HG02885 (cell line): Measurements from ENCODE around the gene SLC45A2.
A peak's percentile ranks its signal among the peaks of the same experiment; 100 is the strongest.
"Not testable (repeated sequence)": the region's sequence is repeated elsewhere in the genome, so short reads cannot be mapped to it uniquely, and the experiment has no call there.

Experiments used
- ATAC-seq: cut with Tn5 transposase; IDR thresholded peaks from one replicate; pipeline ENCODE4 v1.9.1; 2021; ENCODE audit warnings: mild to moderate bottlenecking; ENCODE audit not compliant: unreplicated experiment, poor library complexity

The SLC45A2 gene, protein sequence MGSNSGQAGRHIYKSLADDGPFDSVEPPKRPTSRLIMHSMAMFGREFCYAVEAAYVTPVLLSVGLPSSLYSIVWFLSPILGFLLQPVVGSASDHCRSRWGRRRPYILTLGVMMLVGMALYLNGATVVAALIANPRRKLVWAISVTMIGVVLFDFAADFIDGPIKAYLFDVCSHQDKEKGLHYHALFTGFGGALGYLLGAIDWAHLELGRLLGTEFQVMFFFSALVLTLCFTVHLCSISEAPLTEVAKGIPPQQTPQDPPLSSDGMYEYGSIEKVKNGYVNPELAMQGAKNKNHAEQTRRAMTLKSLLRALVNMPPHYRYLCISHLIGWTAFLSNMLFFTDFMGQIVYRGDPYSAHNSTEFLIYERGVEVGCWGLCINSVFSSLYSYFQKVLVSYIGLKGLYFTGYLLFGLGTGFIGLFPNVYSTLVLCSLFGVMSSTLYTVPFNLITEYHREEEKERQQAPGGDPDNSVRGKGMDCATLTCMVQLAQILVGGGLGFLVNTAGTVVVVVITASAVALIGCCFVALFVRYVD

DNA sequence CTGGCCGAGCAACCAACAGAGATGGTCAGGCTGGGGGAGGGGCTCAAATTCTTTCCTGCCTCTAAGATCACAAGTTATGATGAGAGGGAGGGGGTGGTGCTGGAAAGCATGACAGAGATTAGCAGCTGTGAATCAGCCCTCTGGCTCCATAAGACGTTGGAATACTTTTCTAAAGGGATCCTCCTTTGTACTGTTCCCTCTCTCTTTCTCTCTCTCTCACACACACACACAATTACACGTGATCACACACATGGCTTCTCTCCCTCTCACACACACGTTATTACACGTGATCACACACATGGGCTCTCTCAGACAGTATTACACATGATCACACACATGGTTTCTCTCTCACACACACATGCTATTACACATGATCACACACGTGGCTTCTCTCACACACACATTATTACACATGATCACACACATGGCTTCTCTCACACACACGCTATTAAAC is at the start of gene SLC45A2:
Gene SLC45A2, minus strand, starts transcription at position 23 of the 454 bp plus-strand sequence. CDS start 110 bp downstream, outside the sequence.
- ATAC-seq, result no peak

DNA sequence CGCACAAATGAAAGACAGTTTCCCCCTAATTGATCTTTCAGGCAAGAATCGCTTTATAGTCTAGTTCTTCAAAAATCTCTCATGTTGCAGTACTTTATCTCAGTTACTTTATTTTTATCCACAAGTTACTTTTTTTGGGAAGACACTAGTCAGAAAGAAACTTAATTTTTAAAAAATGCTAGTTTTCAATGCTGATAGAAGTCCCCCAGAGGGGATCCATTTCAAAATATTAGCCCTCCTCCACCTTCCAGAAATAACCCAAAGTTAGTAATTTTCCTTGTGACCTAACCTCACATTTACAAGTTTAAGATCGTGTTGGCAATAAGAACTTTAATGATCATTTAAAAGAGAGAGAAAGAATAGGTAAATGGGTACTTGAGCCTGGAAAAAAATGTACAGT is 47.5 kb upstream of the SLC45A2 start:
- no peak for ATAC-seq

DNA sequence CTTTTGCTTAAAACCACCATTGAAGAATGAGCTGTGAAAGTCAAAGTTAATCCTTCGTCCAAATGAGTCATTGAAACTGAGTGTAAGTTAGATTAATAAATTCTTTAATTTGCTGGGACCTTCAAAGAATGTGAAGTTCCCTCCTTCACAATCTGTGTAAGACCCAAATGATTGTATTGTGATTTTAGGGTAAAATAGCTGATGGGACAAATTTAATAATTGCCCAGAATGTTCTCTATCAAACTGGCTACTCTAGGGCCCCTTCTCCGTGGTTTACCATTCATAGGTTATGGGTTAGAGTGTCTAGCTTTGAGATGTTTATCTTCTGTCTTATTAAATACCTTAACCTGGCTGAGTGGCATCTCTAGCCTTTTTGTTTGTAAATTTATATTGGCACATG is 46.6 kb upstream of the SLC45A2 start:
- no peak for ATAC-seq

DNA sequence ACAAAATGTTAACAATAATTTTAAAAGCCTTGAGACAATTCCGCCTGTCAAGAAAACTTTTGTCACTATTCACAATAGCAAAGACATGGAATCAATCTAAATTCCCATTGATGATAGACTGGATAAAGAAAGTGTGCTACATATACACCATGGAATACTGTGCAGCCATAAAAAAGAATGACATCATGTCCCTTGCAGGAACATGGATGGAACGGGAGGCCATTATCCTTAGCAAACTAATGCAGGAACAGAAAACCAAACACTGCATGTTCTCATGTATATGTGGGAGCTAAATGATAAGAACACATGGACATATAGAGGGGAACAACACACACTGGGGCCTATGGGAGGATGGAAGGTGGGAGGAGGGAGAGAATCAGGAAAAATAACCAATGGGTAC is 46.1 kb upstream of the SLC45A2 start:
- not testable (repeated sequence) for ATAC-seq

DNA sequence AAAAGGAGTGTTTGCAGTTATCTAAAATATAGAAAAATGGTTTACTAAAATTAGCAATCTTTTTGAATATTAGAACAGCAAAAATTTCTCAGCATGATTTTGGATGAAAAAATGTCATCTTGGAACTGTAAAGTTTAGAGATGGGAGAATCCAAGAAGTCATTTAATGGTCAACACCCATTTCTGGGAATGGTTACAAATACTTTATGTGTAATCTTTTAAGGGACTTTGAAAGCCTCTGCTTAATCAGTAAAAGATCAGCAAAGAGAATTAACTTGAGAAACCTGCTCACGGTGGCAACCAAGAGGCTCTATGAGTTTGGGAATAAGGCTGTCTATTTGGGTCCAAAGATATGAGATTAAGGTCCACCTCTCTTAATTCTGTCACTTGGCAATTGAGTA is 45.6 kb upstream of the SLC45A2 start:
- ATAC-seq, result no peak

DNA sequence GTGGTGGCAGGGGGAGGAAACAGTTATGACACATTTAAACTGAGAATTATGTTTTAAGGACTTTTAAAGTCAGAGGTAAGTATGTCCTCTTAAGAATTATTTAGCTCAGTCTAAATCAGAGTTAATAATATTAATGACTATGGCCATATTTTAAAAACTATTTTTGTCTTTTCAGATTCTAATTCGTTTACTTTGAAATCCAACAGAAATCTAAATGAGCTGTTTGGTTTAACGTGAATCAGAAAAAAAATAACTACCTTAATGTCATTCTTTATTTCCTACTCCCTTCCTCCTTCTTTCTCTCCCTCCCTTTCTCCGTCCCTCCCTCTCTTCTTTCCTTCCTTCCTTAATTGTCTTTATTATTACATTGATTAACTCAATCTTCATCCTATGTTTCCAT is 43.9 kb upstream of the SLC45A2 start:
- ATAC-seq, result no peak

DNA sequence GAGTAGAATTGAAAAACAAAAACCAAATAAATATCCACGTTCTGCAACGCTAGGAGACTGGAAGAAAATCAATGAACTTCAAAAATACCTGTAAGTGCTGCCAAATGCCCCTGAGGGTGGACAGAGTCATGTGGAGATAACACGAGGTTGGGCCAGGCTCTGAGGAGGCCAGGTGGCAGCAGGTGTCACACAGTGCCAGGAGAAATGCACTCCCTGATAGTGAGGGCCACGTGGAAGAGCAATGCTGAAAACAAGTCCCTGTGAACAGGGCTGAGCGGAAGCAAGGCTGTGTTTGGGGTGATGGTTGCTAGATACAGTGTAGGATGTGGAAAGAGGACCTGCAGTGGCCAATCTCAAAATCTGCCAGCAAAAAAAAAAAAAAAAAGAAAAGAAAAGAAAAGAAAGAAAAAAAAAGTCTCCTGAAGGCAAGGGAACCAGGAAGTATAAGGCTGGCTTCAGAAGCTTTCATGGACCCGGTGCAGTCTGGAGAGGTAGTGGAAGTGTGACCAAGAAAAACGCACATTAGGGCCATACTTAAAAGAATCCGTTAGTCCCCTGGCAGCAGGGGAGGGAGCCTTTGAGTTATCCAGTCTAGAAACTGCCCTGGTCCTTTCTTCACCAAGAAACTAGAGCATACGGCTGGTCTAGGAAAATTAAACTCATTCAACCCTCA is 41.7 kb upstream of the SLC45A2 start:
- no peak for ATAC-seq

DNA sequence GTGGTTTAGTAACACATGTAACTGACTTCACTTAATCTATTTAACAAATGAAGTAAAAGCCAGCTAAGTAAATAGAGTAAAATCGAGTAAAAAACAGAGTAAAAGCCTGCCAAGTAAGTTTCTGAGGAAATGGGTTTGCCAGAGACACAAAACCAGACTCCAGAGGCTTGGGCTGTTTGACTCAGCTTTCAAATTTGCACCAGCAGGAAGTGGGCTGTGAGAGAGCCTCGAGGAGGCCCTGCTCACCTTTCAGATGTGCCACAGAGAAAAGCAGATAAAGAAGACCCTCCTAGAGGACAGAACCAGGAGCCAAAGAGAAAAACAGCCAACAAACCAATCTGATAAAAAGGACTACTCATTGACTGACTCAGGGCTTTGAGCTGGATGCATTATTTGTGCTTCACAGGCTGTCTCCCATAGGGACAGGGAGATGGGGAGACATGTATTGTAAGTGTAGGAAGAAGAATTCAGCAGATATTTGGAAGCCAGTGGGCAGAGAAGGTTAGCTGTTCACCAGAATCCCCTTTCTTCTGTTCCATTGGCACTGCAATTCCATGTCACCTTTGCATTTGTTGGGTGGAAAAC is 37.7 kb upstream of the SLC45A2 start:
- ATAC-seq, result peak; percentile 96

DNA sequence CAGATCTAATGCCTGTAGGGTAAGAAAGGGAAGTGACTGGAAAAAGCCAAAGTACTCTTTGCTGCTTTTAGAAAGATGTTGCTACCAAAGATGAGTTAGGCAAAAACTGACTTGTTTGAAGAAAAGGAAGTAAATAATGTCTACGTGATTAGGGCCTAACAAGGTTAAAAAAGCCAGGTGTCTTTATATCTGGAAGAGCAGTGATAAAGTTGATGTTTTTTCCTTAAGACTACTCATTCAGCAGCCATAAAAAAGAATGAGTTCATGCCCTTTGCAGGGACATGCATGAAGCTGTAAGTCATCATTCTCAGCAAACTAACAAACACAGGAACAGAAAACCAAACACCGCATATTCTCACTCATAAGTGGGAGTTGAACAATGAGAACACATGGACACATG is 36.8 kb upstream of the SLC45A2 start:
- no peak for ATAC-seq

DNA sequence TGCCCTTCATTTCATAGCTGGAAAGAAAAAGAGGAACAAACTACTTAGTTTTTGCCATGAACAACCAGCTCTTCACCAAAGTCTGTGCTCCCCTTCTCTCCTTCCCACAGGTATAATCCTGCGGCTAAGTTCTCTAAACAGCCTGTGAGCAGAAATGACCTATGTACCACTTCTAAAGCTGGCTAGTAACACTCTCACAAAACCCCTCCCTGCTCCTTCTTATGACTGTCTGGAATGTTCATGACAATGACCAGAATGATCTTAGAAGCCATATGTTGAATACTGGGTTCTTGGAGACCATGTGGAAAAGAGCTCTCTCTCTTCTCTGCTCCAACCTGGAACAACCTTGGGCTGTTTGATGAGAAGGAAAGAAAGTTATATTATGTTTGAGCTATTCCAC is 36.2 kb upstream of the SLC45A2 start:
- ATAC-seq, result no peak

DNA sequence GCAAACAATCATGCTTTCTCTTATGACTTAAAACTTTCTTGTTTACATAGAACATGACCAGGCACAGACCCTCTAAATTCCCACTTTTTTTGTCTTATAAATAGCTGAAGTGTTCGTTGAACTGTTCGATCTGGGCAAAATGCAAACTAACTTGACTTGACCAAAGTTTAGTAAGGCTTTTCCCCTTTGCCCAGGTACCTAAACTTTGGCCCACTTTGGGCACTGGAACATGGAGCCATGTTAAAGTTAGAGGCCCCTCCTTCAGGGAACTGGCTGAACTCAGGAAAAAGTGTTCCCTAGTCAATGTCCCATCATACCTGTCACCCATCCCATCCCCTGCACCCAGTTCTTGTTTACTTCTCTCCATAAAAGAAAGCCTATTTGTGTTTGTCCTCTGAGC is 32.8 kb upstream of the SLC45A2 start:
- no peak for ATAC-seq

DNA sequence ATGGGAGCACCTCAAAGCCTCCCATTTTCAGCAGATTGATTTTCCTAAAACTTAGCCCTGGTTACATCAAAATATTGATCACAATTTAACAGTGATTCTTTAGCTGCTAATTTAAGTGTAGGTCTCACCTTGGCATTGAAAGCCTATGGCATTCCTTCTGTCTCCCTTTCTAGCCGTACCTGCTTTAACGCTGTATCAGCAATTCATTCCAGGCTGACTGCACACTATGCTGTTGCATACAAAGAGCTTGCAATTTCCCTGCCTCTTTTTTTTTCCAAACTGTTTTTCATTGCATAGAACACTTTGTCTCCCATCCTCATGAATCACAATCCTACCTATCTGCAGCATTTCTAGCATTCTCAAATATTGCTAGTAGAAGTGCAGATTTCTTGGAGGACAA is 32.3 kb upstream of the SLC45A2 start:
- no peak for ATAC-seq

DNA sequence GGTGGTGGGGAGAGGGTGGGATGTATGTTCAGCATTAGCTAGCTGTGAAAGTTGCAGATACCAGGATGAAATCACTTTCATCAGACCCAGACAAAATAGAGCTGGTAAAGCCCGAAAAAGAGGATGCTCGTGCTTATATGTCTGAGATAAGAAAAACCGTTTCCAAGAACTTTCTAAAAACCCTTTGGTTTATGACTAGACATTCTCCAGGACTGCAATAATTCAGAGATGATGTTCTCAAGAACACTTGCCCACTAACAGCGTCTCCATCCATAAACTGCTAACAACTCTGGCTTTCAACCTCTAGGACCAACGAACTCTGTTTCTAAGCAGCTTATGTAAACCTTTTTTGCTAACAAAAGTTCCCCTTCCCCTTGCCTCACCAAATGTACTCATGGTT is 31.7 kb upstream of the SLC45A2 start:
- no peak for ATAC-seq

DNA sequence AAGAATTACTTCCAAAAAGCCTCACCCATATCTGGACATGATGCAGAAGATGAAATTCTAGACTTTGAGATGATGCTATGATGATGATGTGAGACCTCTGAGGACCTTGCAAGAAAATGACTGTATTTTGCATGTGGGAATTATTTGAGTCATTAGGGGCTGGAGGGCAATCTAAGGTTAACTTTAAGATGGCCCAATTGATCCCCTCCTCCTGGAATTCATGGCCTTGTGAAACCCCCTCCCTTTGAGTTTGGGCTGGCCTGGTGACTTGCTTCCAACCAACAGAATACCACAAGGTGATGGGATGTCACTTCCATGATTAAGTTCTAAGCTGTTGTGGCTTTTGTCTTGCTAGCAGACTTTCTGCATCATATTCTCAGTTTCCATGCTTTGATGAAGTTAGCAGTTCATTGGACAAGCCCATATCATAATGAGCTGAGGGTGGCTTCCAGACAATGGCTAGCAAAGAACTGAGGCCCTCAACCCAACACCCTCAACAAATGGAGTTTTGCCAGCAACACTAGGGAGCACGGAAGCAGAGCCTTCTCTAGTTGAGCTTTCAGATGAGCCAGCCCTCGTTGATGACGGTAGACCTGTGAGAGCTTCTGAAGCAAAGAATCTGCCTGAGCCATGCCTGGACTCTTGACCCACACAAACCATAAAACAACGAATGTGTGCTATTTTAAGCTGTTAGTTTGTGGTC is 30.8 kb upstream of the SLC45A2 start:
- ATAC-seq, result no peak

DNA sequence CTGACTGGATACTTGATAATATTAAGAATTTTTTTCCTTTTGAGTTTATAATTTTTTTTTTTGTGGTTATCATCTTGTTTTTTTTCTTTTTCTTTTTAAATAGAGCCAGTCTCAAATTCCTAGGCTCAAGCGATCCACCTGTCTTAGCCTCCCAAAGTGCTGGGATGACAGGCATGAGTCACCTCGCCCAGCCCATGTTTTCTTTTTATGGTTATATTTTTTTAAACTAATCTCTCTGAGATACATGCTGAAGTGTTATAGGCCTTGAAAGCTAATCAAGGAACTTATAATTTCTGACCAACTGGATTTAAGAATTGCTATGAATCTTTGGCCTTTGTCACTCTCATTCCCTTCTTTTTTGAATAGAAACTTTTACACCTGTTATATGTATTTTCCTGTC is 30.1 kb upstream of the SLC45A2 start:
- no peak for ATAC-seq

DNA sequence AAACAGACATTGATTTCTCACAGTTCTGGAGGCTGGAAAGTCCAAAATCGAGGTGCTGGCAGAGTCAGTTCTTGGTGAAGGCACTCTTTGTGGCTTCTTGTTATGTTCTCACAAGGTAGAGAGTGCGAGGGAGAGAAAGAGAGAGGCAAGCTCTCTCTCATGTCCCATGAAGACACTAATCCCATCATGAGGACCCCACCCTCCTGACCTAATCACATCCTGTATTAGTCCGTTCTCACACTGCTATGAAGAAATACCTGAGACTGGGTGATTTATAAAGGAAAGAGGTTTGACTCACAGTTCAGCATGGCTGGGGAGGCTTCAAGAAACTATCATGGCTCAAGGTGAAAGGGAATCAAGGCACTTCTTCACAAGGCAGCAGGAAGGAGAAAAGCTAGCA is 29.1 kb upstream of the SLC45A2 start:
- ATAC-seq, result no peak

DNA sequence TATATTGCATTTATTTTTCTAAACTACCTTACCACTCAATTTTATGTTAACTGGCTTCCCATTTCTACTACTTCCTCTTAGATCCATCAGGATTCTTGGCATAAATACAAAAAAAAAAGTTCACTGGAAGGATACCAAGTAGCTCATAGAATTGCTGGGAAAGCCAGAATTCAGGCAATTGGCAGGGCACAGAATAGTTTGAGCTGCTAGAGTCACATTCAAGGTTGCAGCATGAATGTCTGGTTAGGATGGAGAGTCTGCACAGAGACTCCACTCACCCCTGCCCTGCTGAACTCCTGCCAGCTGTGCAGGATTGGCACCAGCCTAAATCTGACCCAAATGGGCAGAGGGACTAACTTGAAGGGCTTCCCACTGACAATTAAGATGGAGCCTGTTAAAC is 28.3 kb upstream of the SLC45A2 start:
- no peak for ATAC-seq

DNA sequence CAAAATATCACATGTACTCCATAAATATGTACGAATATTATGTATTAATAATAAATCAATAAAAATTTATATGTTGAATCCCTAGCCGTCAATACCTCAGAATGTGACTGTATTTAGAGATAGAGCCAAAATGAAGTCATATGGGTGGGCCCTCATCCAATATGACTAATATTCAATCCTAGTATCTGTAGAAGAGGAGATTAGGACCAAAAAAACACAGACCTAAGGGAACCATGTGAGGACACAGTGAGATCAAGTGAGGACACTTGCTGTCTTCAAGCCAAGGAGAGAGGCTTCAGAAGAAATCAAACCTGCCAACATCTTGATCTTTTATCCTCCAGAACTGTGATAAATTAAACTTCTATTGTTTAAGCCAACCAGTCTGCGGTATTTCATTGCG is 27.0 kb upstream of the SLC45A2 start:
- no peak for ATAC-seq

DNA sequence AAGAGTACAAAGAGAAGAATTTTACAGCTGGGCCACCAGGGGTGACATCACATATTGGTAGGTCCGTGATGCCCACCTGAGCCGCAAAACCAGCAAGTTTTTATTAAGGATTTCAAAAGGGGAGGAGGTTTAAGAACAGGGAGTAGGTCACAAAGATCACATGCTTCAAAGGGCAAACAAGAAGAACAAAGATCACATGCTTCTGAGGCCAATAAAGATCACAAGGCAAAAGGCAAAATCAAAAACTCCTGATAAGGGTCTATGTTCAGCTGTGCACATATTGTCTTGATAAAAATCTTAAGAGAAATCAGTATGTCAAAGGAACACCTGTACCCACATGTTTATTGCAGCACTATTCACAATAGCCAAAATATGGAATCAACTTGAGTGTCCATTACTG is 25.7 kb upstream of the SLC45A2 start:
- ATAC-seq, result not testable (repeated sequence)

DNA sequence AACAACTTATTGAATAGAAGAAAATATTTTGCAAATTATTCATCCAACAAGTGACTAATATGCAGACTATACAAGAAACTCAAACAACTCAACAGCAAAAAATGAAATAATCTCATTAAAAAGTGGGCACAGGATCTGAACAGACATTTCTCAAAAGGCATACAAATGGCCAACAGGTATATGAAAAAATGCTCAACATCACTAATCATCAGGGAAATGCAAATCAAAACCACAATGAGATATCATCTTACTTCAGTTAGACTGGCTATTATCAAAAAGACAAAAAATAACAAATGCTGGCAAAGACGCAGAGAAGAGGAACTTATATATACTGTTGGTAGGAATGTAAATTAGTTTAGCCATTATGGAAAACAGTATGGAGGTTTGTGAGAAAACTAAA is 25.1 kb upstream of the SLC45A2 start:
- no peak for ATAC-seq

DNA sequence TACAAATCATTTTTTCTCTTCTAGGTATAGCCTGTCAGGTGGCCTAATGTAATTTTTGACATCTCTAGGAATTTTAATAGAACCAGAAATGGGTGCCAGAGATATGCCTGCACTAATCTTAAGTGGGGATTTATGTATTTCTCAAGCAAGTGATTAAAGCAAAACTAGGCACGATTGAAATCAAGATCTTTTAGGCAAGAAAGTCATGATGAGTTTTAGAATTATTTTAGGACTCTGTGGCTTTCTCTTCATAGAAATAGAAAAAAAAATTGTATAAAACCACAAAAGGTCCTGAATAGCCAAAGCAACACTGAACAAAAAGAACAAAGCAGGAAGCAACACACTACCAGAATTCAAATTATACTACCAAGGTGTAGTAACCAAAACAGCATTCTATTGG is 24.3 kb upstream of the SLC45A2 start:
- ATAC-seq, result no peak
